Astrocyte (in vitro differentiated cells and primary cell): Measurements from ENCODE around the gene WDR35. TPM values are rescaled to one million over a fixed set of nuclear protein-coding genes. Genes with fewer than 3 reads are reported as not detected.

Source experiments
- DNase-seq: peaks from one replicate; pipeline ENCODE4 v3.0.0-alpha.2; 2010; ENCODE audit warnings: low read depth
- FAIRE-seq: peaks from 2 replicates; lab custom pipeline; 2011; peaks lifted over from hg19 to GRCh38; lab: Jason Lieb, UNC
- H2AFZ ChIP-seq: 2 replicates; pipeline ENCODE4 v1.6.0; 2012; ENCODE audit warnings: low read depth, low read length, inconsistent platforms
- H3K27ac ChIP-seq: 2 replicates; pipeline ENCODE4 v1.5.1; 2011; ENCODE audit warnings: low read depth, low read length, inconsistent platforms
- H3K27me3 ChIP-seq: 2 replicates; pipeline ENCODE4 v1.6.0; 2011; ENCODE audit warnings: low read length, inconsistent platforms; ENCODE audit not compliant: insufficient read depth
- H3K36me3 ChIP-seq: 2 replicates; pipeline ENCODE4 v1.5.1; 2011; ENCODE audit warnings: low read length, inconsistent platforms; ENCODE audit not compliant: insufficient read depth
- H3K4me1 ChIP-seq: 2 replicates; pipeline ENCODE4 v1.5.1; 2011; ENCODE audit warnings: low read length, inconsistent platforms; ENCODE audit not compliant: insufficient read depth
- H3K4me2 ChIP-seq: 2 replicates; pipeline ENCODE4 v1.6.0; 2012; ENCODE audit warnings: low read length, inconsistent platforms
- H3K4me3 ChIP-seq: 2 replicates; pipeline ENCODE4 v1.5.1; 2011; ENCODE audit warnings: low read depth, mild to moderate bottlenecking, low read length, inconsistent platforms; ENCODE audit not compliant: insufficient read depth
- H3K79me2 ChIP-seq: 2 replicates; pipeline ENCODE4 v1.6.0; 2012; ENCODE audit warnings: mild to moderate bottlenecking, low read length, inconsistent platforms; ENCODE audit not compliant: insufficient read depth
- H3K9ac ChIP-seq: 2 replicates; pipeline ENCODE4 v1.6.0; 2012; ENCODE audit warnings: mild to moderate bottlenecking, low read length, inconsistent platforms
- H3K9me3 ChIP-seq: 2 replicates; pipeline ENCODE4 v1.5.1; 2012; ENCODE audit warnings: low read depth, mild to moderate bottlenecking, low read length, inconsistent platforms; ENCODE audit not compliant: insufficient read depth
- H4K20me1 ChIP-seq: 2 replicates; pipeline ENCODE4 v1.6.0; 2012; ENCODE audit warnings: low read length, inconsistent platforms; ENCODE audit not compliant: insufficient read depth
- H3K27ac Mint-ChIP-seq: one replicate; pipeline ENCODE4 v1.8.0; 2021; ENCODE audit warnings: mild to moderate bottlenecking, mixed read lengths; ENCODE audit not compliant: unreplicated experiment
- H3K27me3 Mint-ChIP-seq: one replicate; pipeline ENCODE4 v1.8.0; 2021; ENCODE audit warnings: low read depth, mixed read lengths; ENCODE audit not compliant: unreplicated experiment
- H3K36me3 Mint-ChIP-seq: one replicate; pipeline ENCODE4 v1.8.0; 2021; ENCODE audit warnings: low read depth, mixed read lengths; ENCODE audit not compliant: unreplicated experiment
- H3K4me1 Mint-ChIP-seq: one replicate; pipeline ENCODE4 v1.8.0; 2021; ENCODE audit warnings: low read depth, mixed read lengths; ENCODE audit not compliant: unreplicated experiment
- H3K4me3 Mint-ChIP-seq: one replicate; pipeline ENCODE4 v1.8.0; 2021; ENCODE audit warnings: mild to moderate bottlenecking, moderate library complexity, mixed read lengths; ENCODE audit not compliant: unreplicated experiment
- H3K9me3 Mint-ChIP-seq: one replicate; pipeline ENCODE4 v1.8.0; 2021; ENCODE audit warnings: mild to moderate bottlenecking, mixed read lengths; ENCODE audit not compliant: unreplicated experiment
- EZH2 ChIP-seq: IDR thresholded peaks from 2 replicates; pipeline ENCODE4 v1.6.1; 2012; ENCODE audit warnings: mild to moderate bottlenecking, low read length, inconsistent platforms; ENCODE audit not compliant: insufficient read depth
- total RNA-seq: library from RNA; stranded (reverse); gene quantifications from 2 replicates; pipeline ENCODE4 v1.2.1, GENCODE V29; 2021
- TF ChIP-seq, protein P1 (sequence below): IDR thresholded peaks from 2 replicates; pipeline ENCODE4 v1.5.1; 2011; ENCODE audit warnings: low read depth, mild to moderate bottlenecking, inconsistent platforms, low read length, moderate library complexity; ENCODE audit not compliant: insufficient read depth

Gene WDR35
- total RNA-seq, 1 donor from 2014 or later = 9.6 TPM

DNA sequence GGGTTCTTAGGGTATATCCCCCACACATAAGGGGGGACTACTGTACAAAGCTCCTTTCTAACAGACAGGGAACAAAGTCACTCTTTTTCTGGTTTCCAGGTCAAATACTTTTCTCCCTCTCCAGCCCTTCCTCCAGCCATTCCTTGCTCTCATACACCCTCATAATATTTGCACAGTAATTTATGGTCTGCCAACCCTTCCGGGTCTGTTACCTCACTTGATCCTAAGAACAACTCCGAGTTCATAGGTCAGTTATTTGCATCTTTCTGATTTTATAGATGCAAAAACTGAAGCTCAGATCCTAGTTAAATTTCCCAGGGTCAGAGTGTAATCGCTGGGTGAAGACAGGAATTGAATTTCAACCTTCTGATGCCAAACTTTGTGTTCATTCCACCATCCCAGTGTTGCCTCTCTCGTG, 37.4 kb upstream of the WDR35 start:
- no peaks in the 10 kb centered on the region for H3K27me3 ChIP-seq
- no peak overlapping the region for H3K4me2 ChIP-seq
- Mint-ChIP-seq H3K27ac (no peak overlapping the region), H3K27me3 (no peaks in the 10 kb centered on the region), H3K36me3 (peaks cover 43% of the 10 kb centered on the region), H3K4me3 (peak overlapping the region; percentile 58), H3K9me3 (peaks cover 4% of the 10 kb centered on the region), H3K4me1 (peaks cover 21% of the 10 kb centered on the region)
- peaks cover 17% of the 10 kb centered on the region for H4K20me1 ChIP-seq
- H3K4me3 ChIP-seq = no peak overlapping the region
- no peak overlapping the region for H3K27ac ChIP-seq
- DNase-seq = no peak
- no peaks in the 10 kb centered on the region for H3K9me3 ChIP-seq
- H3K36me3 ChIP-seq = peaks cover 21% of the 10 kb centered on the region
- TF ChIP-seq, protein P1, sequence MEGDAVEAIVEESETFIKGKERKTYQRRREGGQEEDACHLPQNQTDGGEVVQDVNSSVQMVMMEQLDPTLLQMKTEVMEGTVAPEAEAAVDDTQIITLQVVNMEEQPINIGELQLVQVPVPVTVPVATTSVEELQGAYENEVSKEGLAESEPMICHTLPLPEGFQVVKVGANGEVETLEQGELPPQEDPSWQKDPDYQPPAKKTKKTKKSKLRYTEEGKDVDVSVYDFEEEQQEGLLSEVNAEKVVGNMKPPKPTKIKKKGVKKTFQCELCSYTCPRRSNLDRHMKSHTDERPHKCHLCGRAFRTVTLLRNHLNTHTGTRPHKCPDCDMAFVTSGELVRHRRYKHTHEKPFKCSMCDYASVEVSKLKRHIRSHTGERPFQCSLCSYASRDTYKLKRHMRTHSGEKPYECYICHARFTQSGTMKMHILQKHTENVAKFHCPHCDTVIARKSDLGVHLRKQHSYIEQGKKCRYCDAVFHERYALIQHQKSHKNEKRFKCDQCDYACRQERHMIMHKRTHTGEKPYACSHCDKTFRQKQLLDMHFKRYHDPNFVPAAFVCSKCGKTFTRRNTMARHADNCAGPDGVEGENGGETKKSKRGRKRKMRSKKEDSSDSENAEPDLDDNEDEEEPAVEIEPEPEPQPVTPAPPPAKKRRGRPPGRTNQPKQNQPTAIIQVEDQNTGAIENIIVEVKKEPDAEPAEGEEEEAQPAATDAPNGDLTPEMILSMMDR = no peak
- no peak for TF ChIP-seq EZH2
- peaks cover 9% of the 10 kb centered on the region for H3K4me1 ChIP-seq
- H2AFZ ChIP-seq = no peak overlapping the region
- peaks cover 4% of the 10 kb centered on the region for H3K79me2 ChIP-seq
- FAIRE-seq = no peak
- H3K9ac ChIP-seq = no peak overlapping the region

DNA sequence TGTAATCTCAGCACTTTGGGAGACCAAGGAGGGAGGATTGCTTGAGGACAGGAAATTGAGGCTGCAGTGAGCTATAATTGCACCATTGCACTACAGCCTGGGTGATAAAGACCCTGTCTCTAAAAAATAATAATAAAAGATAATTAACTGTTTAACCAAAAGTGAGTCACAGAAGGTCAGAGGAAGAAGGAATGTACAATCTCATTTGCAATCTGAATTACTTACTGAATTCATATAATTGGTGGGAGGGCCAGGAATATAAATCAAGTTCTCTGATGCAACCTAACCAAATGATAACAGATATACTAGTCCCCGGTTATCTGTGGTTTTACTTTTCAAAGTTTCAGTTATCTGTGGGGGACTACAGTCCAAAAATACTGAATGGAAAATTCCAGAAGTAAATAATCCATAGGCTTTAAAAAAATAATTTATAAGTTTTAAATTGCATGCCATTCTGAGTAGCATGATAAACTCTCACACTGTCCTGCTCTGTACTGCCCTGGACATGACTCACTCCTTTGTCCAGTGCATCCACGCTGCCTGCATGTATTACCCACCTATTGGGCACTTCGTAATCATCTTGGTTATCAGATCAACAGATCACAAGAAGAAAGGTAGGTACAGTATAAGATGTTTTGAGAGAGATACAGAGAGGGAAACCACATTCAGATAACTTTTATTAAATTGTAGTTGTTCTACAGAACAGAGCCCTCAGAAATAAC, 35.3 kb upstream of the WDR35 start:
- TF ChIP-seq, protein P1 = no peak
- no peak for TF ChIP-seq EZH2
- peaks cover 8% of the 10 kb centered on the region for H3K36me3 ChIP-seq
- H3K9me3 ChIP-seq = peaks cover 4% of the 10 kb centered on the region
- no peak overlapping the region for H3K9ac ChIP-seq
- no peak for FAIRE-seq
- H3K4me2 ChIP-seq = no peak overlapping the region
- H3K79me2 ChIP-seq = peaks cover 2% of the 10 kb centered on the region
- H3K27ac Mint-ChIP-seq = no peak overlapping the region
- H3K9me3 Mint-ChIP-seq = peaks cover 15% of the 10 kb centered on the region
- H3K36me3 Mint-ChIP-seq = peaks cover 45% of the 10 kb centered on the region
- H3K4me1 ChIP-seq = peaks cover 9% of the 10 kb centered on the region
- no peak overlapping the region for H3K4me3 ChIP-seq
- no peaks in the 10 kb centered on the region for H3K27me3 Mint-ChIP-seq
- H3K4me3 Mint-ChIP-seq = no peak overlapping the region
- H3K4me1 Mint-ChIP-seq = peaks cover 21% of the 10 kb centered on the region
- no peak overlapping the region for H2AFZ ChIP-seq
- no peaks in the 10 kb centered on the region for H3K27me3 ChIP-seq
- no peak overlapping the region for H3K27ac ChIP-seq
- peaks cover 8% of the 10 kb centered on the region for H4K20me1 ChIP-seq
- peak; percentile 43 for DNase-seq

DNA sequence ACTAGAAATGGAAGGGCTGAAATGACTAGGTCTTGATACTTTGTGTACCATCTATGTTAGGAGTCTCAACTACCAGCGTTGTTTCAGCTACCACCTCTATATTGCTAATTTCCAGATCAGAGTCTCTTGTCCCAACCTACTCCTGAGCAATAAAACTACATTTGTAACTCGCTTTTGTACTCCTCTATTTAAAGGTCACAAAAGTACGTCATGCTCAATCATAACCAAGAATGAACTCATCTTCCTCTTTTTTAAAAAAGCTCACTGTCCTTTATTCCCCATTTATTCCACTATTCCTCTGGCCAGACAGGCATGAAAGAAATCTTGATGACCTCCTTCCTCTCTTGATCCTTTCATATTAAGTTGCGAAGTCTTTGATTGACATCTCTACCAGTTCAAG, 33.8 kb upstream of the WDR35 start:
- H3K36me3 Mint-ChIP-seq = peaks cover 42% of the 10 kb centered on the region
- TF ChIP-seq EZH2 = no peak
- TF ChIP-seq, protein P1 = no peak
- H3K4me1 Mint-ChIP-seq = peaks cover 19% of the 10 kb centered on the region

More for the DNA sequence above, 33.8 kb upstream of the WDR35 start:
- Mint-ChIP-seq H3K27ac (no peak overlapping the region), H3K4me3 (no peak overlapping the region), H3K27me3 (no peaks in the 10 kb centered on the region), H3K9me3 (peaks cover 21% of the 10 kb centered on the region)
- no peak overlapping the region for H2AFZ ChIP-seq
- H3K27me3 ChIP-seq = no peaks in the 10 kb centered on the region
- H3K4me3 ChIP-seq = no peak overlapping the region
- FAIRE-seq = no peak
- no peak overlapping the region for H3K4me2 ChIP-seq
- H3K79me2 ChIP-seq = no peaks in the 10 kb centered on the region
- H3K9me3 ChIP-seq = peaks cover 6% of the 10 kb centered on the region
- H3K9ac ChIP-seq = no peak overlapping the region
- H3K36me3 ChIP-seq = no peaks in the 10 kb centered on the region
- peaks cover 3% of the 10 kb centered on the region for H4K20me1 ChIP-seq
- DNase-seq = no peak
- H3K27ac ChIP-seq = no peak overlapping the region
- H3K4me1 ChIP-seq = peaks cover 9% of the 10 kb centered on the region
